Fibroblast of skin of back (primary cell): ENCODE measurements around the gene COL8A2.
A peak's percentile ranks its signal among the peaks of the same experiment; 100 is the strongest.

Experiments
- DNase-seq: peaks from one replicate; pipeline ENCODE4 v3.0.0-alpha.2; 2013

Gene COL8A2

DNA sequence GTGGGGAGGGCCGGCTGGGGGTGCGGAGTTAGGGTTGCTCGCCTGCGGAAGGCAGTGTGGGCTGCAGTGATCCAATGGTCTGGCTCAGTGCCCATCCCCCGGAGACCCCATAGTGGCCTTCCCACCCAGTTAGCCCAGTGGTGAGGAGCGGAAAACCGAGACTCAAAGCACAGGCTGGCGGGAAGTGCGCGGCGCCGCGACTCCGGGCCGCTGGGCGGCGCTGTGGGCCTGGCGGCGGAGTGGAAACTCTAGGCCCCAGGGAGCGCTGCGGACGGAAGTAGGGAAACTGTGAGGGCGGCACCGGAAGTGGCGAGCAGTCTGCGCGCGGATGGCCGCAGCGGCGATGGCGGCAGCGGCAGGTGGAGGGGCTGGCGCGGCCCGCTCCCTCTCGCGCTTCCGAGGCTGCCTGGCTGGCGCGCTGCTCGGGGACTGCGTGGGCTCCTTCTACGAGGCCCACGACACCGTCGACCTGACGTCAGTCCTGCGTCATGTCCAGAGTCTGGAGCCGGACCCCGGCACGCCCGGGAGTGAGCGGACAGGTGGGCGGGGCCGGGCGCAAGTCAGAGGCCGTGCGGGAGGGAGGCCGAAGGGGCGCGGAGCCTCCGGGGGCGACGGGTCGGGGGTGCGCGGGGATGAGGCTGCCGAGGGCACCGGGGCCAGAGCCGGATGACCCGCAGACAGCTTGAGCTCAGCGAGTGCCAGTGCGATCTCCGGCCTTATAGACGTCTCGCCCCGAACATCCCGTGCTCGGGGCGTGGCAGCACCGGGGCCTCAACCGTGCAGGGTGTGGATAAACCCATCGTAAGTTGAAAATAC, 36.2 kb downstream of the COL8A2 start, which contains the start of gene ADPRS:
ADPRS (plus strand) TSS at position 316 of the 816 bp plus-strand sequence; CDS start at position 329, 13 bp downstream.
- DNase-seq, result peak; percentile 88

GRCh38 chr1:36088265-36088576, 36.8 kb downstream of the COL8A2 start:
- no peak for DNase-seq

DNA sequence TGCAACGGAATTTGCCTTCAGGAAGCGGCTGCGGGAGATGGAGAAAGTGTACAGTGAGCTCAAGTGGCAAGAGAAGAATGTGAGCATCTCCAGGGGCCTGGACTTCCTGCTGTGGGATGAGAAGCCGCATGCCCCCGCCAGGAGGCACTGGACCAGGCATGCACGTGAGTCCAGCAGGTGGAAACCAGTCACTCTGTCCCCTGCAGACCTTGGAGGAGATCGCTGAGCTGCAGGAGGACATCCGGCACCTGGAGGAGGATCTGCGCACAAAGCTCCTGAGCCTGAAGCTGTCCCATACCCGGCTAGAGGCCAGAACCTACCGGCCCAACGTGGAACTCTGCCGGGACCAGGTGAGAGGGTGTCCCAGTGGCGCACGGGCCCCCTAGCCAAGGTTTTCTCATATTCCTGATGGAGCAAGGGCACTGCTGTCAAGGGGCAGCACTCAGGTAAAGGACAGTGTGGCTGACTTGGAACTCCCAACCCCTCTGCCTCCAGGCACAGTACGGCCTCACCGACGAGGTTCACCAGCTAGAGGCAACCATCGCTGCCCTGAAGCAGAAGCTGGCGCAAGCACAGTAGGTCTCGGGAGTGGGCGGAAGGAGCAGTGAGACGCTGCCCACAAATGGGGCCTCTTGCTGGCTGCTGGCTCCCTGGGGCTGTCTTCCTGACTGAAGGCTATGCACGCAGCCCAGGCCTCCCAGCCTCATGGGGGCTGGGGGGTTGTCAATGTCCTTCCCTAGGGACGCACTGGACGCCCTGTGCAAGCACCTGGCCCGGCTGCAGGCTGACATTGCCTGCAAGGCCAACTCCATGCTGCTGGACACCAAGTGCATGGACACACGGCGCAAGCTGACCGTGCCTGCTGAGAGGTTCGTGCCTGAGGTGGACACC, 37.5 kb downstream of the COL8A2 start:
- no peak for DNase-seq

DNA sequence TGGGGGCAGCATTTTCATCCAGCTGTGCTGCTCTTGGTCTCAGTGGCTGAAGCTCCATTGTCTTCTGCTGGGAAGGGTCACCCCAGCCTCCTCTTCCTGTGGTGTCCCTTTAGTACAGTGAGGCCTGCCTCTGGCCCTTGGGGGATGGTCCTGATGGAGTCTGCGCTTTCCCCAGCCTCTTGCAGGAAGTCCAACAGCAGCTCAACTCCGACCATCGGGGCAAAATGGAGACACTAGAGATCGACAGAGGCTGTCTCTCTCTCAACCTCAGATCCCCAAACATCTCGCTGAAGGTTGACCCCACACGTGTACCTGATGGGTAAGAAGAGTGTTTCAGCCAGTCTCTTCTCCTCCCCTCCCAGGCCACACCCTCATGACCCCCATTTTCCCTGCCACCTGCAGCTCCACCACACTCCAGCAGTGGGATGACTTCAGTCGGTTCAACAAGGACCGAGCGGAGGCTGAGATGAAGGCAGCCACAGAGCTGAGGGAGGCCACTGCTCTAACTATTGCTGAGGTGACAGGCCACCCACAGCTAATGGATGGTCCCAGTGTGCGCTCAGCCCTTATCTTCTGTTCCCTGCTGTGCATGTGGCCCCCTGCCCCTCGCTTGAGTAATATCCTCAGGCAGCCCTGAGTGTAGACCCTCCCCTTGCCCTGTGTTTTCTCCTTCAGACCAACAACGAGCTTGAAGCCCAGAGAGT, 38.3 kb downstream of the COL8A2 start:
- no peak for DNase-seq

DNA sequence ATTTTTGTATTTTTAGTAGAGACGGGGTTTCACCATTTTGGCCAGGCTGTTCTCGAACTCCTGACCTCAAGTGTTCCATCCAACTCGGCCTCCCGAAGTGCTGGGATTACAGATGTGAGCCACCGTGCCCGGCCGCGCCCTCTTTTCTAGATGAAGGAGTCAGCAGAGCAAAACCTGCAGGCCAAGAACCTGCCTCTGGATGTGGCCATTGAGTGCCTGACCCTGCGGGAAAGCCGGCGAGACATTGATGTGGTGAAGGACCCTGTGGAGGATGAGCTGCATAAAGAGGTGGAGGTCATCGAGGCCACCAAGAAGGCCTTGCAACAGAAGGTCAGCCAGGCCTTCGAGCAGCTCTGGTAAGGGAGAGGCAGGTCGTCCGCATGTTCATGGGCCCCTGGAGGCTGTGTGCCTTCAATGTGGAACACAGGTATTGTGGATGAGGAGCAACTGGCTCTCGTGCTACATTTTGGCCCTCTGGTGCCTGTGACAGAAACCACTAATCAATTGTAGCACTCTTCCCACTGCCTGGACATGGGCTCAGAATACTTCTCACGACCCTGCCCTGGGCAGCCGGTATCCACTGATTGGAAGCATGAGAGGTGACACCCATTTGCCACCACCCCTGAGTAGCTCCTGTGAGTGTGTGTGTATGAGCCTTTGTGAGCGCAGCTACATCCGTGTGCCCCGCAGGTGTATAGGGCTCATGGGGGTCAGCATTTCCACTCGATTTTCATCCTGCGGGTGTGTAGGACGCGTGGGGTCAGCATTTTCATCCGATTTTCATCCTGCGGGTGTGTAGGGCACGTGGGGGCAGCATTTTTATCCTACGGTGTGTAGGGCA, 39.1 kb downstream of the COL8A2 start:
- DNase-seq, result no peak

DNA sequence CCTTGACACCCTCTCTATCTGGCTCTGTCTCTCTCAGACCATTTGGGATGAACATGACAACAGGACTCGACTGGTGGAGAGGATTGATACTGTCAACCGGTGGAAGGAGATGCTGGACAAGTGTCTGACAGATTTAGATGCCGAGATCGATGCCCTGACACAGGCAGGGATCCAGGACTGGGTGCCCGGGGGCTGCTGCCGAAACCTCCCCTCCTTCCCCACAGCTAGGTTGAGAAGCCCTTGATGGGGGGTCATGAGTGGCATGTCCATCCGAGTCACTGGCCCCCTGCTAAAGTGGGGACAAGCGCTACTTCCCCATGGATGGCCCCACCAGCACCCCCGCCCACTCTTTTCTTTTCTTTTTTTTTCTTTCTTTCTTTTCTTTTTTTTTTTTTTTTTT, 39.9 kb downstream of the COL8A2 start:
- DNase-seq, result no peak

DNA sequence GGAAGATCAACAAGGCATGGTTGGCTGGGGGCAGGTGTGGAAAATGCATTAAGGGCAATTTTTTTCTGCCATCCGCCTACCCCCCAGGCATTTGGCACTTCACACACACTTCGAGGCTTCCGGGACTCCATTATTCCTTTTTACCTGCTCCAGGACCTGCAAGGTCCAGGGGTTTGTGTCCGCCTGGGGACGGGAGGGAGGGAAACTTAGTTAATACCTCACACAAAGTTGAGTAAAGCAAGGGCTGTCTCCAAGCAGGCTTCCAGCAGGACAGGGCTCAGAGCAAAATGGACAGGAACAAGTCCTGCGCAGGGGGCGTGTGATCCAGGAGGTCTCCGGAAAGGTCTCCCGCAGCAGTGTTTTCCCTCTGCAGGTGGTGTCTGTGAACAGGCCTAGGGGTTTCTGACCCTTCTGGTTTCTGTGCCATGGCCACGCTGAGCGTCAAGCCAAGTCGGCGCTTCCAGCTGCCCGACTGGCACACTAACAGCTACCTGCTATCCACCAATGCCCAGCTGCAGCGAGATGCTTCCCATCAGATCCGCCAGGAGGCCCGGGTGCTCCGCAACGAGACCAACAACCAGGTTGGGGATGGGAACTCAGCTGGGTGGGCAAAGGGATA, 40.4 kb downstream of the COL8A2 start:
- no peak for DNase-seq

DNA sequence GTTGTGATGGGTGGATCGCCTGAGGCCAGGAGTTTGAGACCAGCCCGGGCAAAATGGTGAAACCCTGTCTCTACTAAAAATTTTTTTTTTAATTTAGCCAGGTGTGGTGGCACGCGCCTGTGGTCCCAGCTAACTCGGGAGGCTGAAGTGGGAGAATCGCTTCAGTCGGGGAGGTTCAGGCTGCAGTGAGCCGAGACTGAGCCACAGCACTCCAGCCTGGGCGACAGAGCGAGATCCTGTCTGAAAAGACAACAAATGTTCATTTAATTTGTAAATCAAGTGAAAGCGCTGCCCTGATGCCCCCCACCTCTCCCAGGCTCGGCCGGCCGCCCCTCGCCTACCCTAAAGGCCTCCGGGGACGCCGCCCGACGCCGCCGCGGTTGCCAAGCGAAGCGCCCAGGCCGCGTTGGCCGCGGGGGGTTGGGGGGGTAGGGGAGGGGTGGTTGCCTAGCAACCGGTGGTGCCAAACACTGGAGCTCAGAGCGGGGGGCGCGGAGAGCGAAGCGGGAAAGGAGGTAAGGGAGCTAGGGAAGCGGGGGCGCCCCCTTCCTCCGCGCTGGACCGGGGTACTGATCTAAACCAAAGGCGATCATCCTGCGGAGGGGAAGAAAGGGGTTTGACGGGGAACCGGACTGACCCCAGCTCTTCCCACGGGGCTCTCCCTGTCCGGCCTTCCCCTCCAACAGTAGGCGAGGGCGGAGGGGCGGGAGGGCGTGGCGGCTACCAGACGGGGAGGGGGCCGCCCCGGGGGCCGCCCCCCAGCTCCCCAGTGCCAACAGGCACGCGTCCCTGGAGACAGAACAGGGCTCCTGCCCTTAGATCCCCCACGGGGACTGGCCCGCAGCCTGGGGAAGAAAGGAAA, 41.2 kb downstream of the COL8A2 start, which contains the start of gene TEKT2:
TEKT2 (plus strand) TSS at position 460 of the 862 bp plus-strand sequence. CDS start 828 bp downstream, outside the sequence.
- DNase-seq, result peak; percentile 44

DNA sequence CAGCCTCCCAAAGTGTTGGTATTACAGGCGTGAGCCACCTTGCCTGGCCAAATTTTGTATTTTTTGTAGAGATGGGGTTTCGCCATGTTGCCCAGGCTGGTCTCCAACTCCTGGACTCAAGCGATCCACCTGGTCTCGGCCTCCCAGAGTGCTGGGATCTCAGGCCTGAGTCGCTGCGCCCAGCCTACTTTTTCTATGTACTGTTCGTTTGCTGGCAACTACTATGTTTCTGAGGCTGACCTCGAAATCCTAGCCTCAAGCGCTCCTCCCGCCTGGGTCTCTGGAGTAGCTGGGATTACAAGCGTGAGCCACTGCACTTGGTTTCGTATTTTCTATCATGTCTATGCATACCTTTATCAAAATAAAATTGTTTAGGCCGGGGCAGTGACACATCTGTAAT, 41.8 kb downstream of the COL8A2 start:
- DNase-seq, result no peak

DNA sequence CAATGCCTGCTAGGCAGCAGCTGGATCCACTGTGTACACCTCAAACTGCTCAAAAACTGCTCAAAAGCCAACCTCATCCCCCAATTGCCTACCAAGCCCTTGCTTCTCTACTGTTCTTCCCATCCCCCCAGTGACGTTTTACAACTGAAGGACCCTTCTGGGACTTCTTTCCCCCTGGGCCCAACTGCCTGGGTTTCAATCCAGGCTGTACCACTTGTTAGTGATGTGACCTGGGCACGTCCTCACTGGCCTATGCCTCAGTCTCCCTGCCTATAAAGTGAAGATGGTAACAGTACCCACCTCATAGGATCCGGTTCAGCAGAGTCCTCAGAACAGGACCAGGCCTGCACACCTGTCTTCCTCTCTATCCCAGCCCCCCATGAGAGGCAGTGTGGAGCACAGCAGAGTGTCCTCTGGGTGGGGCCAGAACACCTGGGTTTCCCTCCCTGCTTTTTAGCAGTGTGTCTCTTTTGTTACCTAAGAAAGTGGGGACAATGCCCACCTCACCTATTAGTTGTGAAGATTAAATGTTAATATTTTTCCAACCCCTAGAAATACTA, 43.0 kb downstream of the COL8A2 start:
- DNase-seq, result no peak

- no peak for DNase-seq
Measured at GRCh38 chr1:36080801-36081200, 44.2 kb downstream of the COL8A2 start.

GRCh38 chr1:36080236-36080635, 44.8 kb downstream of the COL8A2 start:
- DNase-seq, result no peak

DNA sequence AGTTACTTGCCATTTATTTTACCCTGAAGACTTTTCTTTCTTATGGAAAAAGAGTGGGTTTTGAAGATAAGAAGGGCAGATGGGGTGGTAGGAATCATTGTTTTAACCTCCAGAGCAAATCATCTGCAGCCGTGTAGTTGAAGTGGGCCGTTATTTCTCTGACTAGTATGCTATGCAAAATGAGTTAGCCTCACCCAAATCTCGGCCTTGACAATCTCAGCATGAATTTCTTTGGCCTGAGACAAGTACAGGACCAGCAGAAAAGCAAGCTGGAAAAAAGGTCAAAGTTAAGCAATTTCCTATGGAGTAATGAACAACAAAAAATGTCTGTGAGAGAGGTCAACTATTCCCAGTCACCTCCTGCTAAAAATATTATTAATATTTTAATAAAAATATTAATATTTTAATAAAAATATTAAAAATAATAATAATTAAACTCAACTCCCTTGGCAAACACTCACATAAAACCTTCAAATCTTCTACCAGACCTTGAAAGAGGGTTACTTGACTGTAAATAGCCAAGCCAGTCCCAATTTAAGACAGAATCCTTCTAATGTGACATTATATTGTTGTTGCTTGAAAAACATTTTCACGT, 47.9 kb downstream of the COL8A2 start:
- DNase-seq, result no peak

DNA sequence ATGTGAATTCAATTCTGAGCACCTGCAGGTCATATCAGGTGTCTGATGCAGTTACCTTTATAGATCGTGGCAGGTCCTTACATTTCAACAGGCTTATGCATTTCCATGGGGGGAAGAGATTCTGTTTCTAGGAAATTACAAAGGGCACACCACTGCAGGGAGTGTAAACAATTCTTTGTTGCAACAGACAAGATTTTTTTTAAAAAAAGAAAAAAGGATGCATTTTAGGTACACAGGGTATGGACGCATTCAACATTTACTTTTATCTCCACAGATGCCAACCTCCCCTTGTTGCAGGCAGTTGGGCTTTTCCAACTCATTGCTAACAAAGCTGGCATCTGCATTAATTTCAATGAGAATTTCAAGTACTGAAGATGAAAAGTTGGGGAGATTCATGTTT, 54.7 kb downstream of the COL8A2 start:
- no peak for DNase-seq

- no peak for DNase-seq
Measured at GRCh38 chr1:36068866-36069265, 56.2 kb downstream of the COL8A2 start.

- no peak for DNase-seq
Measured at GRCh38 chr1:36067871-36068270, 57.2 kb downstream of the COL8A2 start.

DNA sequence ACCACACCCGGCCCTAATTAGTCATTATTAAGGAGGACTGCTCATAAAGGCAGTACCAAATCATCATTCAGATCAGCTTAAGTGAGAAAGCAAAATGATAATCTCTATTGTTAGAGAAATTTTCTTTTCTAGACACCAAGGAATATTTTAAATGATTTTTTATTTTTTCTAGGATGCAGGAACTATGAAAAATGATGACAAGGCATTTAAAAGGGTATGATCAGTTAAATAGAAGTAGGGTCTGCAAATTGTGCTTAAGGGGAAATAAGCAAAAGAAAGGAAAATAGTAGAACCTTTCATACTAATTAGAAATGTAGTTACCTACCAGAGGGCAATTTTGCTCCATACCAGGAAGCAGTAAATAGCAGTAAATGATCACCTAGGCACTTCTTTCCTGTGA, 62.7 kb downstream of the COL8A2 start:
- DNase-seq, result no peak

GRCh38 chr1:36055706-36056105, 69.3 kb downstream of the COL8A2 start:
- DNase-seq, result no peak

DNA sequence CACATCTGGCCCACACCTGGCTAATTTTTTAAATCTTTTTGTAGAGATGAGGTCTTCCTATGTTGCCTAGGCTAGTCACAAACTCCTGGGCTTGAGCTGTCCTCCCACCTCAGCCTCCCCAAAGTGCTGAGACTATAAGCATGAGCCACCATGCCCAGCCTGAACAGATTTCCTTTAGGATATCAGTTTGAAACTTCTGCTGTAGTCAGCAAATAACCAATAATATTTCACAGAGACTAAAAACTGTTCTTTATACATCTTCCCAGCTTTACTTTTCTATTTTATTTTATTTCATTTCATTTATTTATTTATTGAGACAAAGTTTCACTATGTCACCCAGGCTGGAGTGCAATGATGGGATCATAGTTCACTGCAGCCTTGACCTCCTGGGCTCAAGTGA, 71.0 kb downstream of the COL8A2 start:
- no peak for DNase-seq

DNA sequence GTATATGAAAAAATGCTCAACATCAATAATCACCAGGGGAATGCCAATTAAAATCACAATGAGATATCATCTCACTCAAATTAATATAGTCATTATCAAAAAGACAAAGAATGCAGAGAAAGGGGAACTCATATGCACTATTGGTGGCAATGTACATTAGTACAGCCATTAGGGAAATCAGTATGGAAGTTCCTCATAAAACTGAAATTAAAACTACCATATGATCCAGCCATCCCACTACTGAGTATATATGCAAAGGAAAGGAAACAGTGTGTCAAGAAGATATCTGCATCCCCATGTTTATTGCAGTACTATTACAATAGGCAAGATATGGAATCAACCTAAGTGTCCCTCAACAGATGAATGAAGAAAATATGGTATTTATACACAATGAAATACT, 73.2 kb downstream of the COL8A2 start:
- no peak for DNase-seq
